VCaP (cell line): ENCODE results near the gene CYLC2.

Source experiments
- H3K27ac ChIP-seq: fragments of 450-650 bp; 2 replicates; pipeline ENCODE4 v1.5.1; 2017
- CTCF ChIP-seq: fragments of 450-650 bp; conservative IDR thresholded peaks from 2 replicates; pipeline ENCODE4 v1.5.1; 2017; ENCODE audit warnings: mild to moderate bottlenecking, moderate library complexity

Gene CYLC2

GRCh38 chr9:102985162-102985895 lies 9.8 kb upstream of the CYLC2 start:
- H3K27ac ChIP-seq = no peak overlapping the region
- no peak for TF ChIP-seq CTCF

GRCh38 chr9:102986425-102986824 lies 8.7 kb upstream of the CYLC2 start:
- H3K27ac ChIP-seq = no peak overlapping the region
- no peak for TF ChIP-seq CTCF

GRCh38 chr9:103003689-103004088 lies 8.6 kb downstream of the CYLC2 start:
- H3K27ac ChIP-seq = no peak overlapping the region
- TF ChIP-seq CTCF = no peak

GRCh38 chr9:103014242-103014641 lies 19.1 kb downstream of the CYLC2 start:
- no peak overlapping the region for H3K27ac ChIP-seq
- no peak for TF ChIP-seq CTCF

- TF ChIP-seq CTCF = no peak
- peak overlapping the region; percentile 16; the same call in 1 of the 2 replicates for H3K27ac ChIP-seq
Observed at GRCh38 chr9:103025796-103026195, 30.7 kb downstream of the CYLC2 start.

- TF ChIP-seq CTCF = no peak
- no peak overlapping the region for H3K27ac ChIP-seq
Observed at GRCh38 chr9:103037508-103038477, 42.7 kb downstream of the CYLC2 start.

GRCh38 chr9:103041961-103042360 lies 46.8 kb downstream of the CYLC2 start:
- H3K27ac ChIP-seq = no peak overlapping the region
- TF ChIP-seq CTCF = no peak
